NCI-H146 treated with DMSO at 0.1 percent for 48 hours (cell line): ENCODE data around the gene MAGEB17.
"Not testable (repeated sequence)": the region's sequence is repeated elsewhere in the genome, so short reads cannot be mapped to it uniquely, and the experiment has no call there.

Experiments
- DNase-seq: peaks from one replicate; lab custom pipeline; 2025; ENCODE audit not compliant: unreplicated experiment; lab: John Stamatoyannopoulos, UW

The MAGEB17 gene, protein sequence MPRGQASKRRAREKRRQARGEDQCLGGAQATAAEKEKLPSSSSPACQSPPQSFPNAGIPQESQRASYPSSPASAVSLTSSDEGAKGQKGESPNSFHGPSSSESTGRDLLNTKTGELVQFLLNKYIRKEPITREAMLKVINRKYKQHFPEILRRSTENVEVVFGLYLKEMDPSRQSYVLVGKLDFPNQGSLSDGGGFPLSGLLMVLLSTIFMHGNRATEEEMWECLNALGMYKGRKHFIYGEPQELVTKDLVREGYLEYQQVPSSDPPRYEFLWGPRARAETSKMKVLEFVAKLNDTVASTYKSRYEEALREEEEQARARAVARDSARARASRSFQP

DNA sequence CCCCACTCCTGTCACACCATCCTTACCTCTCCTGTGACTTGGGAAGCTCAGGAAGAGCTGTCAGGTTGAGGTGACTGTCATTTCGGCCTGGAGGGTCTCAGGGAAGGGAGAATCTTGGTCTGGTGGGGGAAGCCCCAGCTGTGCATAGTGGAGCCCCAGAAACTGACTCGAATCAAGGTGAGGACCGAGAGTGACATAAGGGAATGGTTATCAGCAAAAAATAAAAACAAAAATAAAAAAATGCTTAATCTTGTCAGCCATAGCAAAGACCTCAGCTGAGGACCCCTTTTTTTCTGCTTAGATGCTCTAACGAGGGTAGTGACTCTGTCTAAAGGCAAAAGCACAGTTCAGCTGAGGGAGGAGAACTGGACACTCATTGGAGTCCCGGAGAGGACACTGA lies at the start of gene MAGEB17:
Gene MAGEB17, plus strand, starts transcription at position 301 of the 400 bp plus-strand sequence. CDS start 2,902 bp downstream, outside the sequence.
- no peak for DNase-seq

- no peak for DNase-seq
These were observed 47.7 kb upstream of the MAGEB17 start for GRCh38 chrX:16119353-16120220.

DNA sequence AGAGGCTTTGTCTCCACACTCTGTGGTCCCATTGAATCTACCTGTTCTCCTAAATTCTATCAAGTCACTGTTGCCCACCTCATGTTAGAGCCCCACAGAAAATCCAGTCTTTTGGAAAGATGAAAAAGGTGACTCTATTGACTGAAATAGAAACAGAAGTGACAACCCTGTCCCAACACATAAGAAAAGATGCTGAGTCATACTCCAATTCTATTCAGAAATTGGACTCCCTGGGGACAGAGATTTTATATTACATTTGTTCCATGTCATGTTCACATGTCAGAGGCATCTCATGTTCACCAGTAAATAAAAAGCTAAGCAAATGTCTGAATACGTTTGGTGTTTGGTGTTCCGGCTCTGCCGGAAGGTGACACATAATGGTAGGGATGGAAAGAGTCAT lies 46.9 kb upstream of the MAGEB17 start:
- DNase-seq, result no peak

- no peak for DNase-seq
These were observed 44.0 kb upstream of the MAGEB17 start, which contains the start of gene GRPR for GRCh38 chrX:16123222-16123786. Gene GRPR, plus strand, starts transcription at chrX:16123565. Its CDS starts 389 bp downstream, at chrX:16123954.

- DNase-seq, result no peak
These were observed 43.1 kb upstream of the MAGEB17 start for GRCh38 chrX:16124201-16124600.

DNA sequence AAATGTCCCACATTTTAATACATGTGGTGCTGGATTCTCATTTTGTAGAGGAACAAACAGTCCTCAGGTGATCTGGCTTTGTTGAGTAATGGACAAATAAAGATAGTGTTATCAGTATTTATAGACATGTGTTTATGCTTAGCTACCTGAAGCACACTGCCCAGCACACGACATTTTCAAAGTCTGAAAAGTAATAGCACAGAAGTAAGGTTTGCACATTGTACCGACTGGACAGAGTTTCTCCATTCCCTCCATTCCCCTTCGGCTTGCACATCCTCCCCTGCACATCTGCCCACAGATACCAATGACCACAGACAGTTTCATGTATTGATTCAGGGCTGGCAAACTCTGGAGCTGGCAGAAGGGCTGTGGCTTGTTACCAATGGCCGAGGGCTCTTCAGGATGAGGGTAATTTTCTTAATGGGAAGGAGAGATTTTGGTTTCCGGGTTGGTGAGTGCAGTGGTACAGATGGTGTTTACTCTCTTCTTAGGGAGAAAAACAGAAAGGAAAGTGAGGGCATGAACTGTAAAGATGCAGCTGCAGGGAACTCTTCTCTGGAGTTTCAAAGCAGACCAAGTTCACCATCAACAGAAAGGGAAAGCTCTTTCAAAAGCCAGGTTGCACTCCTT lies 41.6 kb upstream of the MAGEB17 start:
- no peak for DNase-seq

DNA sequence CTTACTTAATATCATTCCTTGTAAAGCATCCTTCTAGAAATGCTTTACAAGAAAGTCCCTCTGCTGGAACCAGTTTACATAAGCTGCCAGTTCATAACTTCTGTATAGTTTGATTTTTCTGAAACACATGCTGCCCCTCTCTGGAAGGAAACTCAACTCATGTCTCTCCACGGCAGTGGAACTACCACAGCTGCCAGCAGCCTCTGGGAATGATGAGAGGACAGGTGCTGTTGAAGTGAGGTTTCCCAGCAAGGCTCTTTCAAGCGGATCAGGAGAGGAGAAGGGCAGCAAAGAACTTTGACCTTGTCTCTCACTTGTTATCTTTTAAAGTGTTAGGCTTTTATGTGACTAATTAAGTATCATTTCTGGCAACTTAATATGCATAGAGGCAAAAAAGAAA lies 36.6 kb upstream of the MAGEB17 start:
- no peak for DNase-seq

DNA sequence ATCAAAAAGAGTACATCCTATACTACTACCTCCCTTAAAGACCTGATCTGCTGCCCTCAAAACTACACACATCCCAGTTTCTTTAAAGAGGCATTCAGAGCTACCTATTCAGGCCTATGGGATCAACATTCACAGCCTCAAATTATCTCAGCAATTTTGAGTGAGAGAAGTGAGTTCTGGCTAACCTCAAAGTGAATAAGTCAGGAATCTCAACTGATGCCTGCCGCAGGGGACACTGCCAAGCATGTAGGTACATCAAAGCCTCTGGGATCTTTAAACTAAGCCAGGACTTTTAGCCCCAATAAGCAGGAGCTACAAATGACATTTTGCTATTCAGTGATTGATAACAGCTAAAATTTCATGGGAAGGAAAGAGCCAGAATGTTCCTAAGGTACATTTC lies 32.3 kb upstream of the MAGEB17 start:
- no peak for DNase-seq

GRCh38 chrX:16136080-16136479 lies 31.2 kb upstream of the MAGEB17 start:
- no peak for DNase-seq

GRCh38 chrX:16137416-16138107 lies 29.7 kb upstream of the MAGEB17 start:
- DNase-seq, result no peak

DNA sequence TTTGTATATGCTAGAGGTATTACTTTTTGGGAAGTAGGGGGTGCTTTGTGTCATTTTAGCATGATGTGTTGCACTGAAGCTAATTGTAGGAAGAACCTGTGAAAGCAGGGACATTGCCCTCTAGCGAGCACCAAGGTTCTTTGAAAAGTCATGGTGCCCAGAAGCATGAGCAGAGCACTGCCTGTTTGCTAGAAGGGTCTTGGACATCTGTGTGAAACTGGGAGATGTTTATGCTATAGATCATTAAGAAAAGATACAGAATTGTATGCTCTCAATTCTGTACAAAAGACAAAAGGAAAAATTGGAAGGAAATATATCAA lies 29.2 kb upstream of the MAGEB17 start:
- no peak for DNase-seq

DNA sequence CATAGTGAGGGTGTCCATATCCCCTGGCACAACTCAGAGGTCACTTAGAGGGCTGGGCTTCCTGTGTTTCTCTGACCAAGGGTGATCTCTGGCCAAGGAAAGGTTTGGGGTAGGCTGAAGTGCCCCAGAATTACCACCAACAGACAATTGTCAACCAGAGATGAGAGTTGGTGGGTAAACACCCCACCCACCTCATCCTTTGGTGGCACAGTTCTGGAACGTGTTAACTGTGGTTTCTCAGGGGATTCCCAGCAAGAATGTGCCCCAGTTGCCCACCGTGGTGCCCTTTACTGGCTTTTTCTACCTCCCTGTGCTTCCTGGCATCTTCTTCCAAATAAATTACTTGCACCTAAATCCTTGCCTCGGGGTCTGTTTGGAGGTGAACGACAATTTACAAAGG lies 26.8 kb upstream of the MAGEB17 start:
- DNase-seq, result no peak

- no peak for DNase-seq
These were observed 26.3 kb upstream of the MAGEB17 start for GRCh38 chrX:16140983-16141382.

GRCh38 chrX:16141422-16142245 lies 25.6 kb upstream of the MAGEB17 start:
- DNase-seq, result no peak

DNA sequence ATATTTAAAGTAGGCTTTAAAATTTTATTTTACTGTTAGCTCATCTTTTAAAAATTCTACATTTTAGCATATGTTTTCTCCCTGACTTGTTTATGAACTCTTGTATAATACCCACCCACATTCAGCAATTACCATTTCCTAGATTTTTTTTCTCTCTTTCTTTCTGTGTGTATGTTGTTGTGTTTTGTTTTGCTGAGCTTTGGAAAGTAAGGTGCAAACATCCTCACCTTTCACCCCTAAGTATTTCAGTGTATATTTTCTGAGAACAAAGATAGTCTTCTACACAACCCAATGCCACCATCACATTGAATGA lies 25.1 kb upstream of the MAGEB17 start:
- no peak for DNase-seq

DNA sequence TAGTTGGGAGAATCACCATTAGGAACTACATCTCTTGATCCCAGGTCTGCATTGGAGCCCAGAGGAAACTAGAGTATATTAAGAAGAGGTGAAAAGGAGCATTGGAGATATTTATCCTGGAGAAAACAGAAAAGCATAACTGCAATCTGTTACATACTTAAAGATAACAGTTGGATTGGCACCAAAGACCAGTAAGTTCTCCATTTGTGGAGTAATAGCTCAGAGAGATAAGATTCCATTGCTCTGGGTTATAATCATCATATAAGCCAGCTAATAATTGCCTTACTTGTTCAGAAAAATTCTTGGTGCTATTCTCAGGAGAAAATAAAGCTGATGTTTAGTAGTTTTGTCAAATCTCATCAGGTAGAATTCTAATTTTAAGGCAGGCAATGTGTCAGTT lies 23.3 kb upstream of the MAGEB17 start:
- no peak for DNase-seq

- no peak for DNase-seq
These were observed 22.9 kb upstream of the MAGEB17 start for GRCh38 chrX:16144420-16144819.

DNA sequence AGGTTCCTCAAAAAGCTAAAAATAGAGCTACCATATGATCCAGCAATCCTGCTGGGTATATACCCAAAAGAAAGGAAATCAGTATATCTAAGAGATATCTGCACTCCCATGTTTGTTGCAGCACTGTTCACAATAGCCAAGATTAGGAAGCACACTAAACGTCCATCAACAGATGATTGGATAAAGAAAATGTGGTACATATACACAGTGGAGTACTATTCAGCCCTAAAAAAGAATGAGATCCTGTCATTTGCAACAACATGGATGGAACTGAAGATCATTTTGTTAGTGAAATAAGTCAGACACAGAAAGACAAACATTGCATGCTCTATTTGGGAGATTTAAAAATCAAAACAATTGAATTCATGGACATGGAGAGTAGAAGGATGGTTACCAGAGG lies 22.2 kb upstream of the MAGEB17 start:
- DNase-seq, result not testable (repeated sequence)

DNA sequence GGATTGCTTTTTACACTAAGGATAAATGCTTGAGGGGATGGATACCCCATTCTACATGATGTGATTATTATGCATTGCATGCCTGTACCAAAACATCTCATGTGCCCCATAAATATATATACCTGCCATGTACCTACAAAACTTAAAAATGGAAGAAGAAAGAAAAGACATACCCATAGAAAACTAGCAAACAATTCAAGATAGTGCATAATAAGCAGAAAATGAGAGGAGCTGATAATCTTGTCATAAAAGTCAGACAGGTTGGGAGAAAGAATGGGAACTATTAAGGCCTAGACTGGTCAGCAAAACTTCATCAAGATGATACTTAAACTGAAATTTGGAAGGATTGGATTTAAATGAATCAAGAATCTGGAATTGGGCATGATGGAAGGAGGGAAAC lies 21.6 kb upstream of the MAGEB17 start:
- DNase-seq, result no peak

GRCh38 chrX:16148896-16149295 lies 18.4 kb upstream of the MAGEB17 start:
- no peak for DNase-seq
